ENCODE data around the gene ZFX.

Gene ZFX

DNA sequence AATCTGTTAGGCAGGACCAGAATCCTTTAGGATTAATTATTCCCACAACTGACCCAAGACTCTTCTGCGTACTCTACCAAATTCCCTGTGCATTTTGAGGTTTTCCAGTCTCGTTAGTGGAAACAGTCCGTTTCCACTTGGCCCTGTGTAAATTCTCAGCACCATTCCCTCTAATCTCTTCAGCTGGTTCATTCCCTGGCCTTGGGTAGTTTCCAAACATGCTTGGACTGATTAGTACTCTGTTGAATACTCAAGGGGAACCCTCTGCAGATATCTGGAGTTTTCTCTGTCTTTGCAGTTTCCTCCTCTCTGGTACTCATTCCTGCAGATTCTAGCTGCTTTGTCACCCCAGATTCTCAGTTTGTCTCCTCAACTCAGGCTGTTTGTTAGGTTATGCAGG, 80.4 kb downstream of the ZFX start:
- TF ChIP-seq, protein P1, sequence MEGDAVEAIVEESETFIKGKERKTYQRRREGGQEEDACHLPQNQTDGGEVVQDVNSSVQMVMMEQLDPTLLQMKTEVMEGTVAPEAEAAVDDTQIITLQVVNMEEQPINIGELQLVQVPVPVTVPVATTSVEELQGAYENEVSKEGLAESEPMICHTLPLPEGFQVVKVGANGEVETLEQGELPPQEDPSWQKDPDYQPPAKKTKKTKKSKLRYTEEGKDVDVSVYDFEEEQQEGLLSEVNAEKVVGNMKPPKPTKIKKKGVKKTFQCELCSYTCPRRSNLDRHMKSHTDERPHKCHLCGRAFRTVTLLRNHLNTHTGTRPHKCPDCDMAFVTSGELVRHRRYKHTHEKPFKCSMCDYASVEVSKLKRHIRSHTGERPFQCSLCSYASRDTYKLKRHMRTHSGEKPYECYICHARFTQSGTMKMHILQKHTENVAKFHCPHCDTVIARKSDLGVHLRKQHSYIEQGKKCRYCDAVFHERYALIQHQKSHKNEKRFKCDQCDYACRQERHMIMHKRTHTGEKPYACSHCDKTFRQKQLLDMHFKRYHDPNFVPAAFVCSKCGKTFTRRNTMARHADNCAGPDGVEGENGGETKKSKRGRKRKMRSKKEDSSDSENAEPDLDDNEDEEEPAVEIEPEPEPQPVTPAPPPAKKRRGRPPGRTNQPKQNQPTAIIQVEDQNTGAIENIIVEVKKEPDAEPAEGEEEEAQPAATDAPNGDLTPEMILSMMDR (IDR thresholded peaks at IDR 0.05; ENCODE audit: poor library complexity, severe bottlenecking) = no peak
- no peak for ATAC-seq (ENCODE audit: low read depth)

GRCh38 chrX:24231131-24231540, 81.6 kb downstream of the ZFX start:
- Histone ChIP-seq H3K27ac (ENCODE audit: poor library complexity, severe bottlenecking) (no peak overlapping the region), H3K4me3 (ENCODE audit: severe bottlenecking) (no peak overlapping the region), H3K36me3 (ENCODE audit: low read depth) (no peaks in the 10 kb centered on the region), H3K27me3 (ENCODE audit: insufficient read depth, poor library complexity, severe bottlenecking) (no peaks in the 10 kb centered on the region), H3K4me1 (ENCODE audit: insufficient read depth, poor library complexity, severe bottlenecking) (peaks cover 2% of the 10 kb centered on the region), H3K9me3 (ENCODE audit: severe bottlenecking) (no peaks in the 10 kb centered on the region)
- no peak for DNase-seq (ENCODE audit: low spot score)
- peak; percentile 86 for ATAC-seq (ENCODE audit: low read depth)
- TF ChIP-seq, protein P1 (IDR thresholded peaks at IDR 0.05; ENCODE audit: poor library complexity, severe bottlenecking) = no peak

More for the DNA sequence above, 80.4 kb downstream of the ZFX start:
- no peak for DNase-seq (ENCODE audit: low spot score)
- Histone ChIP-seq H3K27ac (ENCODE audit: poor library complexity, severe bottlenecking) (no peak overlapping the region), H3K4me3 (ENCODE audit: severe bottlenecking) (no peak overlapping the region), H3K4me1 (ENCODE audit: insufficient read depth, poor library complexity, severe bottlenecking) (peaks cover 2% of the 10 kb centered on the region), H3K36me3 (ENCODE audit: low read depth) (no peaks in the 10 kb centered on the region), H3K9me3 (ENCODE audit: severe bottlenecking) (no peaks in the 10 kb centered on the region), H3K27me3 (ENCODE audit: insufficient read depth, poor library complexity, severe bottlenecking) (no peaks in the 10 kb centered on the region)

DNA sequence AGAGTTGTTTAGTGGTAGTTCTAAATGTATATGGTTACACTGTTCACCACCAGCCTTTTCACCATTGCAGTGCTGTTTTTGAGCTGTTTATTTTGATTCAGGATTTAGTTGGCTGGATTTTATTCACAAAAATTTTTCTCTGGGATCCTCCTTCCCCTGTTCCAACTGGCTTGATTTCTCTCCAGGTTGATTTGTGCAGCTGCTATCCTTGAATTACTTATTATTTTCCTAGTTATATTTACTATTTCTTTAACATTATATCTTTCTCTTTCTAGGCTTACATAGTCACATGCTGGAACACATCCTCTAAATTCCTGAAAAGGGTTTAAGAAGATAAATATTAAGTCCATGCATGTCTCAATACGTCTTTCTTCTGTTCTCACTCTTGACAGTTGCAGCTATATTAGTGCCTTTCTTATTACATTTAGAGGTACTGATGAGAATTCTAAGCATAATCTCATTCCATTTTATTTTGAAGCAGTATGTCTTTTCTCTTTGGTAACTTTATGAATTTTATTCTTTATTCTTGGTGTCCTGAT, 82.2 kb downstream of the ZFX start:
- Histone ChIP-seq H3K9me3 (ENCODE audit: severe bottlenecking) (no peaks in the 10 kb centered on the region), H3K36me3 (ENCODE audit: low read depth) (no peaks in the 10 kb centered on the region), H3K27me3 (ENCODE audit: insufficient read depth, poor library complexity, severe bottlenecking) (no peaks in the 10 kb centered on the region), H3K4me1 (ENCODE audit: insufficient read depth, poor library complexity, severe bottlenecking) (peaks cover 2% of the 10 kb centered on the region), H3K4me3 (ENCODE audit: severe bottlenecking) (no peak overlapping the region), H3K27ac (ENCODE audit: poor library complexity, severe bottlenecking) (no peak overlapping the region)
- DNase-seq (ENCODE audit: low spot score) = no peak
- TF ChIP-seq, protein P1 (IDR thresholded peaks at IDR 0.05; ENCODE audit: poor library complexity, severe bottlenecking) = no peak
- peak; percentile 51; the same call in 1 of the 3 replicates for ATAC-seq (ENCODE audit: low read depth)

DNA sequence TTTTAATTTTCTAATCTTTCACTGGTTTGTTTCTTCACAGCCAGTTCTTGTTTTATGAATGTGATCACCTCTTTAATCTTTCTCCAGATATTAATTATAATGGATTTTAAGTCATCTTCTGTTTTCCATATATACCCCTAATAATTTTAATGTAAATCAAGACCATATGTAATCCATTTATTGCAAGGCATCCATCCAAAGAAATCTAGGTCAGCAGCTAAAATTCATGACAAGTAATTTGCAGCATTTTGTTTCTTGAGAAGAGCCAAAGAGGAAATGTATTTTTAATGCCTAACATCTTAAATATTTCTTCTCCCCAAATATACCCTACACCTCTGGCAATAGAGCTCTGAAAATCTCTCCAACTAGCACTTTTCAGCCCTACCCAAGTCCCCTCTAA, 83.3 kb downstream of the ZFX start:
- Histone ChIP-seq H3K4me3 (ENCODE audit: severe bottlenecking) (no peak overlapping the region), H3K27ac (ENCODE audit: poor library complexity, severe bottlenecking) (no peak overlapping the region), H3K4me1 (ENCODE audit: insufficient read depth, poor library complexity, severe bottlenecking) (peaks cover 2% of the 10 kb centered on the region), H3K27me3 (ENCODE audit: insufficient read depth, poor library complexity, severe bottlenecking) (no peaks in the 10 kb centered on the region), H3K36me3 (ENCODE audit: low read depth) (no peaks in the 10 kb centered on the region), H3K9me3 (ENCODE audit: severe bottlenecking) (no peaks in the 10 kb centered on the region)
- ATAC-seq (ENCODE audit: low read depth) = no peak
- no peak for DNase-seq (ENCODE audit: low spot score)
- TF ChIP-seq, protein P1 (IDR thresholded peaks at IDR 0.05; ENCODE audit: poor library complexity, severe bottlenecking) = no peak

DNA sequence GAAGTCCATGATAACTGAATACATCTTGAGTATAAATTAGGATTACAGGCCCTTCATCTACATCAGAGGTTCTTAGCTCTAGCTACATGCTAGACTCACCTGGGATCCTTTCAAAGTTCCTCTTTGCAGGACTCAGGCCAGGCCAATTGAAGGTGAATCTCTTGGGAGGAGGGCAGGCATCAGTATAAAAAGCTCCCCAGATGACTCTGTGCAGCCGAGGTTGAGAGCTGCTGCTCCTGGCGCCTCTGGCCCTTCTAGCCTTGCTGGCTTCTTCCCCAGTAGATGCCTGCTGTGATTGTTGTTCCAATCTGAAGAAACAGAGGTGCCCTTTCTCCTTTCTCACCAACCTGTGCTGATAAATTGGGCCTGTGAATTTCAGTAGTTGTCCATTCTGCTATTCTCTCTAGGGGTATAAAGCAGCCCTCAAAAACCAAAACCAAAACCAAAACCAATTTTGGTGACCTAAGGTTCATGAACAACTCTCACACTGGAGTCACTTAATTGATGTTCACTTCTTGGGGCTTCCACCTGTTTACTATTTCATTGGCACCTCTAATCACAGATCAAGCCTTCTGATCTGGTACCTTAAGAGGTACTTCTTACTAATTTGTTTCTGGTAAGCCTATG, 85.7 kb downstream of the ZFX start:
- Histone ChIP-seq H3K27me3 (ENCODE audit: insufficient read depth, poor library complexity, severe bottlenecking) (no peaks in the 10 kb centered on the region), H3K4me1 (ENCODE audit: insufficient read depth, poor library complexity, severe bottlenecking) (peaks cover 2% of the 10 kb centered on the region), H3K4me3 (ENCODE audit: severe bottlenecking) (no peak overlapping the region), H3K9me3 (ENCODE audit: severe bottlenecking) (no peaks in the 10 kb centered on the region), H3K36me3 (ENCODE audit: low read depth) (no peaks in the 10 kb centered on the region), H3K27ac (ENCODE audit: poor library complexity, severe bottlenecking) (no peak overlapping the region)
- DNase-seq (ENCODE audit: low spot score) (no peak), ATAC-seq (ENCODE audit: low read depth) (no peak)
- TF ChIP-seq, protein P1 (IDR thresholded peaks at IDR 0.05; ENCODE audit: poor library complexity, severe bottlenecking) = no peak
